H9 (cell line): ENCODE results near the gene CCND3. TPM values are rescaled to one million over a fixed set of nuclear protein-coding genes. Genes with fewer than 3 reads are reported as not detected.

ENCODE experiments used
- DNase-seq: peaks from one replicate; pipeline ENCODE4 v3.0.0-alpha.2; 2017
- H2AFZ ChIP-seq: one replicate; pipeline ENCODE4 v1.6.1; 2013; ENCODE audit warnings: mild to moderate bottlenecking, low read length, control low read depth, moderate library complexity
- H2AK5ac ChIP-seq: 2 replicates; pipeline ENCODE4 v1.6.1; 2013; ENCODE audit warnings: low read length, control low read depth, mixed read lengths; ENCODE audit not compliant: insufficient read length
- H2BK120ac ChIP-seq: one replicate; pipeline ENCODE4 v1.6.1; 2013; ENCODE audit warnings: low read depth, mild to moderate bottlenecking, low read length, control low read depth, inconsistent platforms; ENCODE audit not compliant: poor library complexity, severe bottlenecking
- H2BK12ac ChIP-seq: 2 replicates; pipeline ENCODE4 v1.6.1; 2013; ENCODE audit warnings: low read length, control low read depth, mixed read lengths, low read depth; ENCODE audit not compliant: insufficient read length
- H2BK15ac ChIP-seq: 2 replicates; pipeline ENCODE4 v1.6.1; 2013; ENCODE audit warnings: low read depth, low read length, control low read depth
- H2BK20ac ChIP-seq: one replicate; pipeline ENCODE4 v1.6.1; 2013; ENCODE audit warnings: low read depth, mild to moderate bottlenecking, low read length, control low read depth, inconsistent platforms; ENCODE audit not compliant: poor library complexity, severe bottlenecking
- H2BK5ac ChIP-seq: 2 replicates; pipeline ENCODE4 v1.6.1; 2013; ENCODE audit warnings: low read length, control low read depth, mixed read lengths; ENCODE audit not compliant: insufficient read length
- H3K14ac ChIP-seq: 2 replicates; pipeline ENCODE4 v1.6.1; 2013; ENCODE audit warnings: low read length, control low read depth; ENCODE audit not compliant: insufficient read depth
- H3K18ac ChIP-seq: 2 replicates; pipeline ENCODE4 v1.6.1; 2013; ENCODE audit warnings: low read depth, mild to moderate bottlenecking, mixed read lengths, low read length, control low read depth; ENCODE audit not compliant: insufficient read length
- H3K23ac ChIP-seq: 2 replicates; pipeline ENCODE4 v1.6.1; 2013; ENCODE audit warnings: low read length, control low read depth, mixed read lengths, low read depth; ENCODE audit not compliant: insufficient read length
- H3K23me2 ChIP-seq: 2 replicates; pipeline ENCODE4 v1.6.1; 2013; ENCODE audit warnings: low read depth, mild to moderate bottlenecking, mixed read lengths, low read length, control low read depth; ENCODE audit not compliant: insufficient read length, poor library complexity, severe bottlenecking
- H3K27ac ChIP-seq: 2 replicates; pipeline ENCODE4 v1.5.1; 2013; ENCODE audit warnings: low read length, control low read depth, mixed read lengths, low read depth; ENCODE audit not compliant: insufficient read length
- H3K27me3 ChIP-seq: 2 replicates; pipeline ENCODE4 v1.6.1; 2013; ENCODE audit warnings: low read length, control low read depth, inconsistent platforms; ENCODE audit not compliant: insufficient read depth
- H3K4ac ChIP-seq: 2 replicates; pipeline ENCODE4 v1.6.1; 2013; ENCODE audit warnings: low read depth, mild to moderate bottlenecking, control low read depth, inconsistent platforms, low read length, moderate library complexity
- H3K4me1 ChIP-seq: 2 replicates; pipeline ENCODE4 v1.6.1; 2013; ENCODE audit warnings: low read length, control low read depth, inconsistent platforms; ENCODE audit not compliant: insufficient read depth
- H3K4me2 ChIP-seq: 2 replicates; pipeline ENCODE4 v1.6.1; 2013; ENCODE audit warnings: low read length, control low read depth, mixed read lengths; ENCODE audit not compliant: insufficient read length, insufficient read depth
- H3K56ac ChIP-seq: 2 replicates; pipeline ENCODE4 v1.6.1; 2013; ENCODE audit warnings: low read depth, mild to moderate bottlenecking, mixed read lengths, low read length, control low read depth; ENCODE audit not compliant: insufficient read length
- H3K79me1 ChIP-seq: 2 replicates; pipeline ENCODE4 v1.6.1; 2013; ENCODE audit warnings: low read depth, mild to moderate bottlenecking, moderate library complexity, low read length, control low read depth, inconsistent platforms; ENCODE audit not compliant: insufficient read depth, poor library complexity, severe bottlenecking
- H3K79me2 ChIP-seq: 2 replicates; pipeline ENCODE4 v1.6.1; 2013; ENCODE audit warnings: low read length, control low read depth, inconsistent platforms; ENCODE audit not compliant: insufficient read depth
- H3K9ac ChIP-seq: 2 replicates; pipeline ENCODE4 v1.6.1; 2013; ENCODE audit warnings: low read length, control low read depth, mixed read lengths; ENCODE audit not compliant: insufficient read length; ENCODE audit errors: extremely low read depth
- H3K9me3 ChIP-seq: one replicate; pipeline ENCODE4 v1.6.1; 2013; ENCODE audit warnings: low read depth, low read length, inconsistent platforms; ENCODE audit not compliant: control insufficient read depth
- H3T11ph ChIP-seq: one replicate; pipeline ENCODE4 v1.6.1; 2013; ENCODE audit warnings: mild to moderate bottlenecking, low read length, control low read depth, inconsistent platforms
- H4K20me1 ChIP-seq: one replicate; pipeline ENCODE4 v1.6.1; 2013; ENCODE audit not compliant: control insufficient read depth, insufficient read length, insufficient read depth
- H4K5ac ChIP-seq: 2 replicates; pipeline ENCODE4 v1.6.1; 2013; ENCODE audit warnings: low read depth, mild to moderate bottlenecking, mixed read lengths, low read length, control low read depth; ENCODE audit not compliant: insufficient read length
- H4K8ac ChIP-seq: replicated peaks from 2 replicates; pipeline ENCODE4 v1.6.1; 2013; ENCODE audit warnings: low read length, control low read depth, mixed read lengths, low read depth; ENCODE audit not compliant: insufficient read length
- H4K91ac ChIP-seq: 2 replicates; pipeline ENCODE4 v1.6.1; 2013; ENCODE audit warnings: low read depth, mild to moderate bottlenecking, moderate library complexity, mixed read lengths, low read length, control low read depth; ENCODE audit not compliant: insufficient read length
- H3K27ac Mint-ChIP-seq, 3 experiments: 2 replicates in 2 of 3; 3 replicates in 1 of 3; pipeline ENCODE4 v1.8.0; 2020 to 2021; ENCODE audit warnings: mixed read lengths in 3 of 3, mild to moderate bottlenecking in 1 of 3, moderate library complexity in 1 of 3
- H3K27me3 Mint-ChIP-seq: 2 replicates; pipeline ENCODE4 v1.8.0; 2021; ENCODE audit warnings: low read depth, mild to moderate bottlenecking, moderate library complexity, mixed read lengths
- H3K36me3 Mint-ChIP-seq, 3 experiments: 2 replicates in 2 of 3; 3 replicates in 1 of 3; pipeline ENCODE4 v1.8.0; 2020 to 2021; ENCODE audit warnings: low read depth in 3 of 3, mixed read lengths in 3 of 3; ENCODE audit not compliant: insufficient read depth in 1 of 3
- H3K4me1 Mint-ChIP-seq, 2 experiments: 2 replicates each; pipeline ENCODE4 v1.8.0; 2020; ENCODE audit warnings: mixed read lengths in 2 of 2
- H3K4me3 Mint-ChIP-seq, 2 experiments: 2 replicates in 1 of 2; 3 replicates in 1 of 2; pipeline ENCODE4 v1.8.0; 2020 to 2021; ENCODE audit warnings: mild to moderate bottlenecking in 2 of 2, mixed read lengths in 2 of 2, moderate library complexity in 1 of 2
- H3K9me3 Mint-ChIP-seq, 2 experiments: 2 replicates in 1 of 2; 3 replicates in 1 of 2; pipeline ENCODE4 v1.8.0; 2020; ENCODE audit warnings: mild to moderate bottlenecking in 2 of 2, mixed read lengths in 2 of 2, moderate library complexity in 1 of 2
- WGBS: extraction: QIAGEN DNeasy Blood & Tissue Kit; methylation state at CpG from one replicate; pipeline ENCODE4 v1.1.7; 2013; ENCODE audit warnings: missing lambda C conversion rate, low lambda C conversion rate, mixed read lengths; ENCODE audit not compliant: insufficient read length; ENCODE audit errors: extremely low coverage; 5-methylcytosine and 5-hydroxymethylcytosine counted together
- total RNA-seq: library from RNA; stranded (reverse); gene quantifications from 2 replicates; pipeline ENCODE4 v1.2.1, GENCODE V29; 2021
- TF ChIP-seq, protein P1 (sequence below): fragments of 200-600 bp; sonication (generic); conservative IDR thresholded peaks from 3 replicates; pipeline ENCODE4 v1.8.0; 2021; ENCODE audit warnings: antibody characterized with exemption, mild to moderate bottlenecking

Gene CCND3
- total RNA-seq, 1 experiment from 2014 or later = 24.2 TPM

DNA sequence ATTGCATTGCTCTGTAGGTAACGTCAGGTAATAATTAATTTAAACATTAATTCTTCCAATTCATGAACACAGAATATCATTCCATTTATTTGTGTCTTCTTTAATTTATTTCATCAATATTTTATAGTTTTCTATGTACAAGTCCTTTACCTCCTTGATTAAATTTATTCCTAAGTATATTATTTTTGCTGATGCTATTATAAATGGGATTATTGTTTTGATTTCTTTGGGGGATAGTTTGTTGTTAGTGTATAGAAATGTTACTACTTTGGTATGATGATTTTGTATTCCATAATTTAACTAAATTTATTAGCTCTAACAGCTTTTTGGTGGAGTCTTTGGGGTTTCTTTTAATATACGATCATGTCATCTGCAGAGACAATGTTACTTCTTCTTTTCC lies 44.7 kb upstream of the CCND3 start:
- TF ChIP-seq, protein P1, sequence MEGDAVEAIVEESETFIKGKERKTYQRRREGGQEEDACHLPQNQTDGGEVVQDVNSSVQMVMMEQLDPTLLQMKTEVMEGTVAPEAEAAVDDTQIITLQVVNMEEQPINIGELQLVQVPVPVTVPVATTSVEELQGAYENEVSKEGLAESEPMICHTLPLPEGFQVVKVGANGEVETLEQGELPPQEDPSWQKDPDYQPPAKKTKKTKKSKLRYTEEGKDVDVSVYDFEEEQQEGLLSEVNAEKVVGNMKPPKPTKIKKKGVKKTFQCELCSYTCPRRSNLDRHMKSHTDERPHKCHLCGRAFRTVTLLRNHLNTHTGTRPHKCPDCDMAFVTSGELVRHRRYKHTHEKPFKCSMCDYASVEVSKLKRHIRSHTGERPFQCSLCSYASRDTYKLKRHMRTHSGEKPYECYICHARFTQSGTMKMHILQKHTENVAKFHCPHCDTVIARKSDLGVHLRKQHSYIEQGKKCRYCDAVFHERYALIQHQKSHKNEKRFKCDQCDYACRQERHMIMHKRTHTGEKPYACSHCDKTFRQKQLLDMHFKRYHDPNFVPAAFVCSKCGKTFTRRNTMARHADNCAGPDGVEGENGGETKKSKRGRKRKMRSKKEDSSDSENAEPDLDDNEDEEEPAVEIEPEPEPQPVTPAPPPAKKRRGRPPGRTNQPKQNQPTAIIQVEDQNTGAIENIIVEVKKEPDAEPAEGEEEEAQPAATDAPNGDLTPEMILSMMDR = no peak
- H3T11ph ChIP-seq = no peak overlapping the region
- no peak overlapping the region for H3K18ac ChIP-seq
- no peak overlapping the region for H3K9ac ChIP-seq
- H2BK12ac ChIP-seq = no peak overlapping the region
- H3K14ac ChIP-seq = no peak overlapping the region
- H3K27ac ChIP-seq = no peak overlapping the region
- H3K4ac ChIP-seq = no peak overlapping the region
- H3K9me3 Mint-ChIP-seq = no peaks in the 10 kb centered on the region
- H2BK15ac ChIP-seq = no peak overlapping the region
- H4K8ac ChIP-seq = no peak overlapping the region
- H3K23me2 ChIP-seq = no peaks in the 10 kb centered on the region
- no peak overlapping the region for H2AFZ ChIP-seq
- no peak overlapping the region for H3K23ac ChIP-seq
- H3K4me3 Mint-ChIP-seq = no peak overlapping the region
- peaks cover 6 to 9% of the 10 kb centered on the region in 2 experiments for H3K4me1 Mint-ChIP-seq
- no peak for DNase-seq
- H3K79me1 ChIP-seq = no peaks in the 10 kb centered on the region
- peaks cover 2% of the 10 kb centered on the region for H3K27me3 Mint-ChIP-seq
- H3K4me1 ChIP-seq = peaks cover 3% of the 10 kb centered on the region; the same call in 1 of the 2 replicates
- H2BK5ac ChIP-seq = no peak overlapping the region
- no peaks in the 10 kb centered on the region for H4K20me1 ChIP-seq
- WGBS = no CpG with 5 or more reads among the region's 2 CpGs
- H3K56ac ChIP-seq = no peak overlapping the region
- H4K5ac ChIP-seq = no peak overlapping the region
- no peak overlapping the region for H4K91ac ChIP-seq
- no peak overlapping the region for H3K27ac Mint-ChIP-seq
- H2BK20ac ChIP-seq = no peak overlapping the region
- no peaks in the 10 kb centered on the region for H3K9me3 ChIP-seq
- no peak overlapping the region for H3K4me2 ChIP-seq
- no peaks in the 10 kb centered on the region for H3K79me2 ChIP-seq
- no peaks in the 10 kb centered on the region for H3K36me3 Mint-ChIP-seq
- no peaks in the 10 kb centered on the region for H3K27me3 ChIP-seq
- H2BK120ac ChIP-seq = no peak overlapping the region
- H2AK5ac ChIP-seq = no peak overlapping the region
